GM12801 (cell line): Measurements from ENCODE around the gene PPP1R3G.

ENCODE experiments used
- TF ChIP-seq, protein P1 (sequence below): IDR thresholded peaks from one replicate; pipeline ENCODE4 v1.5.1; 2011; ENCODE audit warnings: control low read depth; ENCODE audit not compliant: insufficient read length; ENCODE audit errors: extremely low read depth

Gene PPP1R3G

DNA sequence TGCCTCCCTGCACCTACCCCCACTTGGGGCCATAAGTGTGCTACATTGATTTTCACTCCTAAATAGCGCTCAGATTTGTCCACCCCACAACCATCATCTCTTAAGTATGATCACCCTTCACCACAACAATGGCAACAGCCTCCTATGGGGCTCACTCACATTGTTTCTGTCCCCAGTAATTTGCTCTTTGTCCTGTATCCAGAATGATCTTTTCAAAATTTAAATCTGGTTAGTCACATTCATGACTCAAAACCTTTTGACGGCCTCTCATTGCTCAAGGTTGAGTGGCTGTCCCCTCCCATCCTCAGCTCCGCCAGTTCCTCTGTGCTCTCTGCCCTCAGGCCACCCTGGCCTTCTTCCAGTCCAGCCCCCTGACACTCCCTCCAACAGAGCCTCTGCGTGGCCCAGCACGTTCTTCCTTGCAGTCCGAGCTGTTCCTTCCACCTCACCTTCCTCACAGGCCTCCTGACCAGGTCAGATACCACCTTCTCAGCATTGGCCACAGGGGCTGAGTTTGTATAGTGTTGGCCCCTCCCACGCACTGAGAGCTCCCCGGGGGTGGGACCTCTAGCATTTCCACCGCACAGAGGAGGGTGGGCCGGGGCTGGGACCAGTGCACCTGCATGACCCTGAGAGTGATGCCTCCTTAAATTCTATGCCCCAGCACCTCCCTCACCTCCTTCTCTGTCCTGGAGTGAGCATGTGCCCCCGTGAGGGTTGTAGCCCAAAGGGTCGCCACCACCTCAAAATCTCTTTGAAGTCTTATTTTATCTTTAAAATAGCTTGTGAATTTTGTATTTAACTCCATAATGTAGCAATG is 2.4 kb upstream of the PPP1R3G start:
- TF ChIP-seq, protein P1, sequence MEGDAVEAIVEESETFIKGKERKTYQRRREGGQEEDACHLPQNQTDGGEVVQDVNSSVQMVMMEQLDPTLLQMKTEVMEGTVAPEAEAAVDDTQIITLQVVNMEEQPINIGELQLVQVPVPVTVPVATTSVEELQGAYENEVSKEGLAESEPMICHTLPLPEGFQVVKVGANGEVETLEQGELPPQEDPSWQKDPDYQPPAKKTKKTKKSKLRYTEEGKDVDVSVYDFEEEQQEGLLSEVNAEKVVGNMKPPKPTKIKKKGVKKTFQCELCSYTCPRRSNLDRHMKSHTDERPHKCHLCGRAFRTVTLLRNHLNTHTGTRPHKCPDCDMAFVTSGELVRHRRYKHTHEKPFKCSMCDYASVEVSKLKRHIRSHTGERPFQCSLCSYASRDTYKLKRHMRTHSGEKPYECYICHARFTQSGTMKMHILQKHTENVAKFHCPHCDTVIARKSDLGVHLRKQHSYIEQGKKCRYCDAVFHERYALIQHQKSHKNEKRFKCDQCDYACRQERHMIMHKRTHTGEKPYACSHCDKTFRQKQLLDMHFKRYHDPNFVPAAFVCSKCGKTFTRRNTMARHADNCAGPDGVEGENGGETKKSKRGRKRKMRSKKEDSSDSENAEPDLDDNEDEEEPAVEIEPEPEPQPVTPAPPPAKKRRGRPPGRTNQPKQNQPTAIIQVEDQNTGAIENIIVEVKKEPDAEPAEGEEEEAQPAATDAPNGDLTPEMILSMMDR, result no peak

- TF ChIP-seq, protein P1, result no peak
Measured at GRCh38 chr6:5083307-5083583, 1.9 kb upstream of the PPP1R3G start.

DNA sequence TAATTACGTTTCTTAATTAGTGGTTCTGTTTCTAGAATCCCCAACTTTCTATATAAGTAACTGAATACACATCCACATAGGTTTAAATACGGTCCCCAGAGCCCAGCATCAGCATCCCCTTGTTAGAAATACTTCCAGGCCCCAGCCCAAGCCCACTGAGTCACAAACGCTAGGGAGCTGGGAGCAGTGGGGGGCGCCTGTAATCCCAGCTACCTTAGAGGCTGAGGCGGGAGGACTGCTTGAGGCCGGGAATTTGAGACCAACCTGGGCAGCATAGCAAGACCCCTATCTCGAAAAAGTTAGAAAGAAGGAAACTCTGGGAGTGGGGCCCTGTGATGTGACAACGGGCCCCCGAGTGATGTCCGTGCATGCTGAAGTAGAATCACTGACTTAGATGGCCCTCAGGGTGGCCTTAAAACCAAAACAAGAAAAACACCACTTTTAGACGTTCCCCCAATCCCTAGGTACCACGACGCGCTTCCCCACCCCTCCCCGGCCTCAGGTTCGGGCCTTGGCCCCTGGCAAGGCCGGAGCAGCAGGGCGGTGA is 1.3 kb upstream of the PPP1R3G start:
- TF ChIP-seq, protein P1, result no peak

DNA sequence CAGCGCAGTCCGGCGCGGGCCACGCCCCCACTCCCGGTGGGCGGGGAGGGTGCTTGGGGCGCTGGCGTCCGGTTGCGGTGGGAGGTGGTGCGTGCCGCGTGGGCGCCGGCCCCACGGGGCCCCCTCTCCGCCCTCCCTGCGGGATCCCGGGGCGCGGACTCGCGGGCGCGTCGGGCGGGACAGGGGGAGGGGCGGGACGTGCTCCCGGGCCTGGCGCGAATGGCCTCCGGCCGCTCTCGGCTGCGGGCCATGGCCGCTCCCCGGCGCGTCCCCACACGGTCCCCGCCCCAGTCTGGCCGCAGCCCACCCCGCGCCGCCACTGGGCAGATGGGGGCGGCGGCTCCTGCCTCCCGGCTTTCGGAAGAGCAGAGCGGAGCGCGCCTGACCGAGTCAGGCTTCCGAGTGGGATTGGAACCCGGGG is 771 bp upstream of the PPP1R3G start:
- TF ChIP-seq, protein P1, result no peak

DNA sequence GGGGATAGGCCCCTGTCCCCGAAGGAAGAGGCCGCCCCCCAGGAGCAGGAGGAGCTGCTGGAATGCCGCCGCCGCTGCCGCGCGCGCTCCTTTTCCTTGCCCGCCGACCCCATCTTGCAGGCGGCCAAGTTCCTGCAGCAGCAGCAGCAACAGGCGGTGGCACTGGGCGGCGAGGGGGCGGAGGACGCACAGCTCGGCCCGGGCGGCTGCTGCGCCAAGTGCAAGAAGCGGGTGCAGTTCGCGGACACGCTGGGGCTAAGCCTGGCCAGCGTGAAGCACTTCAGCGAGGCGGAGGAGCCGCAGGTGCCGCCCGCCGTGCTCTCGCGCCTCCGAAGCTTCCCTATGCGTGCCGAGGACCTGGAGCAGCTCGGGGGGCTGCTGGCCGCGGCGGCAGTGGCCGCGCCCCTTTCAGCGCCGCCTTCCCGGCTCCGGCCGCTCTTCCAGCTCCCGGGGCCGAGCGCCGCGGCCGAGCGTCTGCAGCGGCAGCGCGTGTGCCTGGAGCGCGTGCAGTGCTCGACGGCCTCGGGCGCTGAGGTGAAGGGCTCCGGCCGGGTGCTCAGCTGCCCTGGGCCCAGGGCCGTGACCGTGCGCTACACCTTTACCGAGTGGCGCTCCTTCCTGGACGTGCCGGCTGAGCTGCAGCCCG is 630 bp downstream of the PPP1R3G start:
- TF ChIP-seq, protein P1, result no peak

DNA sequence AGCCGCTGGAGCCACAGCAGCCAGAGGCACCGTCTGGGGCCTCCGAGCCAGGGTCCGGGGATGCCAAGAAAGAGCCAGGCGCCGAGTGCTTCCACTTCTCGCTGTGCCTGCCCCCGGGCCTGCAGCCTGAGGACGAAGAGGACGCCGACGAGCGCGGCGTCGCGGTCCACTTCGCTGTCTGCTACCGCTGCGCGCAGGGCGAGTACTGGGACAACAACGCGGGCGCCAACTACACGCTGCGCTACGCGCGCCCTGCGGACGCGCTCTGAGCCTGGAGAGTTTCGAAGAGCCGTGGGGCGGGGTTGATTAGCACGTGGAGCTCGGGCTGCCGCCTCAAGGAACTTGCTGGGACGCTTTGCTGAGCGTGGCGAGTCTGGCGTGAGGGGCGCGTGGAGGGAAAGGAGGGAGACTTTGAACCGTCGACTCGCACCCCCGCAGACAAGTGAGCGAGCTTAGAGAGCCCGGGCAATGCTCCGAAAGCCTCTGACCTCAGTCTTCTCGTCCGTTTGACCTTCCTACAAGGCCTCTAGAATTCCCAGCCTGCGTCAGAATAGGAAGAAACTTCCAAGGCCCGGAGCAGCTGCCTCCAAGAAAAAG is 1.3 kb downstream of the PPP1R3G start:
- TF ChIP-seq, protein P1, result no peak

- TF ChIP-seq, protein P1, result no peak
Measured at GRCh38 chr6:5087389-5087788, 2.2 kb downstream of the PPP1R3G start.
